Measurements from ENCODE around the gene ST7.

The ST7 gene

GRCh38 chr7:117090791-117091190 is 137.5 kb downstream of the ST7 start:
- Histone ChIP-seq H3K4me3 (ENCODE audit: low read length) (no peak overlapping the region), H3K9ac (ENCODE audit: low read length) (no peak overlapping the region), H3K27ac (ENCODE audit: low read depth, low read length) (no peak overlapping the region), H3K27me3 (ENCODE audit: control insufficient read depth, insufficient read depth, low read length) (no peaks in the 10 kb centered on the region), H3K4me1 (ENCODE audit: control insufficient read depth, insufficient read depth, low read length) (no peaks in the 10 kb centered on the region), H3K36me3 (ENCODE audit: control insufficient read depth, insufficient read depth, low read length) (no peaks in the 10 kb centered on the region)

- no peak overlapping the region for H3K27ac ChIP-seq (ENCODE audit: low read depth, low read length)
- H3K4me1 ChIP-seq (ENCODE audit: control insufficient read depth, insufficient read depth, low read length): no peaks in the 10 kb centered on the region
These were observed 138.4 kb downstream of the ST7 start for GRCh38 chr7:117091721-117092120.

DNA sequence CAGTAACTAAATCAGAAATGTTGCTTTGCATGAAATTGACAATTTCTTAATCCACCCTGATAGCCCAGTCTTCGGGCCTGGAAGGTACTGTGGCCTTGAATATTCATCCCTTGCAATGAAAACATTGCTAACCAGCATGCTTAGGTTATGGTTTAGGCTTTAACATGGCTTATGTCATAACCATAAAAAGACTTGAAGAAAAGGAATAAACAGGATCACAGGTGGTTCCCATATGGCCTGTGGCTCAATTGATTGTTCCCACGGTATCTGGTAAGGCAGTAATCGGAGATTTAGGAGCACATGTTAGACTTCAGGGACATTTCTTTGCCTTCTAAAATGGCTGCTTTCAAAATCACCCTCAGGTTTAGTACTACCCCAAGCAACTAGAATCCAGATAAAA is 139.5 kb downstream of the ST7 start:
- Histone ChIP-seq H3K4me1 (ENCODE audit: control insufficient read depth, insufficient read depth, low read length) (no peaks in the 10 kb centered on the region), H3K27ac (ENCODE audit: low read depth, low read length) (no peak overlapping the region), H3K4me3 (ENCODE audit: low read length) (no peak overlapping the region), H3K36me3 (ENCODE audit: control insufficient read depth, insufficient read depth, low read length) (no peaks in the 10 kb centered on the region), H3K27me3 (ENCODE audit: control insufficient read depth, insufficient read depth, low read length) (no peaks in the 10 kb centered on the region), H3K9ac (ENCODE audit: low read length) (no peak overlapping the region)

More at GRCh38 chr7:117091721-117092120, 138.4 kb downstream of the ST7 start:
- no peak overlapping the region for H3K4me3 ChIP-seq (ENCODE audit: low read length)
- no peaks in the 10 kb centered on the region for H3K36me3 ChIP-seq (ENCODE audit: control insufficient read depth, insufficient read depth, low read length)
- H3K9ac ChIP-seq (ENCODE audit: low read length): no peak overlapping the region
- no peaks in the 10 kb centered on the region for H3K27me3 ChIP-seq (ENCODE audit: control insufficient read depth, insufficient read depth, low read length)

- Histone ChIP-seq H3K27ac (ENCODE audit: low read depth, low read length) (no peak overlapping the region), H3K9ac (ENCODE audit: low read length) (no peak overlapping the region), H3K4me1 (ENCODE audit: control insufficient read depth, insufficient read depth, low read length) (peaks cover 5% of the 10 kb centered on the region), H3K36me3 (ENCODE audit: control insufficient read depth, insufficient read depth, low read length) (no peaks in the 10 kb centered on the region), H3K4me3 (ENCODE audit: low read length) (no peak overlapping the region), H3K27me3 (ENCODE audit: control insufficient read depth, insufficient read depth, low read length) (no peaks in the 10 kb centered on the region)
These were observed 141.2 kb downstream of the ST7 start for GRCh38 chr7:117094457-117094856.

- no peaks in the 10 kb centered on the region for H3K36me3 ChIP-seq (ENCODE audit: control insufficient read depth, insufficient read depth, low read length)
- peaks cover 5% of the 10 kb centered on the region for H3K4me1 ChIP-seq (ENCODE audit: control insufficient read depth, insufficient read depth, low read length)
- no peak overlapping the region for H3K27ac ChIP-seq (ENCODE audit: low read depth, low read length)
- H3K4me3 ChIP-seq (ENCODE audit: low read length): no peak overlapping the region
- H3K27me3 ChIP-seq (ENCODE audit: control insufficient read depth, insufficient read depth, low read length): no peaks in the 10 kb centered on the region
- no peak overlapping the region for H3K9ac ChIP-seq (ENCODE audit: low read length)
These were observed 141.8 kb downstream of the ST7 start for GRCh38 chr7:117095055-117095454.

- Histone ChIP-seq H3K27me3 (ENCODE audit: control insufficient read depth, insufficient read depth, low read length) (no peaks in the 10 kb centered on the region), H3K36me3 (ENCODE audit: control insufficient read depth, insufficient read depth, low read length) (no peaks in the 10 kb centered on the region), H3K4me3 (ENCODE audit: low read length) (no peak overlapping the region), H3K9ac (ENCODE audit: low read length) (no peak overlapping the region), H3K4me1 (ENCODE audit: control insufficient read depth, insufficient read depth, low read length) (peaks cover 5% of the 10 kb centered on the region), H3K27ac (ENCODE audit: low read depth, low read length) (no peak overlapping the region)
These were observed 143.0 kb downstream of the ST7 start for GRCh38 chr7:117096330-117096729.

DNA sequence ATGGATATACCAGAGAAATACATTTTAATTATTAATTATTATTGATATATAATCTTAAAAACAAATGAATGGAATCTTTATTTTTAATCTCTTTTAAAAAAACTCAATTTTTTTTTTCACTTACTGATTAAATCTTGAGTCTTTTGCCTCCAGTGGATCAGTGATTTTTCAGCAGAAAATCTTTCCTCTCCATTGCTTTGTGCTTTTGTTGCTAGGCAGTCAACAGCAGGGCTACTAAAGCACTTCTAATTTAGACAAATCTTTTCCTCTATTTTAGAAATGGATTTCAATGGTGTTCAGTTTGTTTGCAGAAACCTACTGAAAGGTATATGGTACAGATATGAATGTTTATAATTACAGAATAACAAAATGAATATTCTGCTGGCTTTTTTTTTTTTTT is 143.6 kb downstream of the ST7 start:
- no peaks in the 10 kb centered on the region for H3K27me3 ChIP-seq (ENCODE audit: control insufficient read depth, insufficient read depth, low read length)
- H3K4me1 ChIP-seq (ENCODE audit: control insufficient read depth, insufficient read depth, low read length): peaks cover 5% of the 10 kb centered on the region
- H3K9ac ChIP-seq (ENCODE audit: low read length): no peak overlapping the region
- no peaks in the 10 kb centered on the region for H3K36me3 ChIP-seq (ENCODE audit: control insufficient read depth, insufficient read depth, low read length)
- H3K4me3 ChIP-seq (ENCODE audit: low read length): no peak overlapping the region
- H3K27ac ChIP-seq (ENCODE audit: low read depth, low read length): no peak overlapping the region

GRCh38 chr7:117097860-117098259 is 144.6 kb downstream of the ST7 start:
- Histone ChIP-seq H3K9ac (ENCODE audit: low read length) (no peak overlapping the region), H3K36me3 (ENCODE audit: control insufficient read depth, insufficient read depth, low read length) (no peaks in the 10 kb centered on the region), H3K27me3 (ENCODE audit: control insufficient read depth, insufficient read depth, low read length) (no peaks in the 10 kb centered on the region), H3K4me3 (ENCODE audit: low read length) (no peak overlapping the region), H3K27ac (ENCODE audit: low read depth, low read length) (no peak overlapping the region), H3K4me1 (ENCODE audit: control insufficient read depth, insufficient read depth, low read length) (peaks cover 5% of the 10 kb centered on the region)

GRCh38 chr7:117098457-117098856 is 145.2 kb downstream of the ST7 start:
- Histone ChIP-seq H3K27me3 (ENCODE audit: control insufficient read depth, insufficient read depth, low read length) (no peaks in the 10 kb centered on the region), H3K36me3 (ENCODE audit: control insufficient read depth, insufficient read depth, low read length) (no peaks in the 10 kb centered on the region), H3K27ac (ENCODE audit: low read depth, low read length) (no peak overlapping the region), H3K9ac (ENCODE audit: low read length) (no peak overlapping the region), H3K4me1 (ENCODE audit: control insufficient read depth, insufficient read depth, low read length) (peaks cover 5% of the 10 kb centered on the region), H3K4me3 (ENCODE audit: low read length) (no peak overlapping the region)

DNA sequence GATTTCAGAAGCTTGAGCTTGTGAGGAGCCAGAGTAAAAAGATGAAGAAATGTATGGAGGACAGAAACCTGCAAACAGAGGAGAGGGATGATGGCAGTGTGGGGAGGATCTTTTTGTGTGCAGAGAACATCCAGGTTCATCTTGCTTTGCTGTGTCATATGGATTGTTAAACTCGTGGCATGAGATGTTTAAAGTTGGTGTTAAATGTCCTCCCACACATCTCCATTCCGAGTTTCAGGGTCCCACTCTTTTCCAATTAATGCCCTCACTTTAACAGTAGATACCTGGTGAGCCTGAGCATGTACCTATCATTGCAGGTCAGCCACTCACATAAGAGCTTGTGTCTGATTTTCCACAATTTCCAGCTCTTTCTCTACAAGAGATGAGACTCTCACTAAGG is 147.7 kb downstream of the ST7 start:
- peaks cover 5% of the 10 kb centered on the region for H3K4me1 ChIP-seq (ENCODE audit: control insufficient read depth, insufficient read depth, low read length)
- no peaks in the 10 kb centered on the region for H3K27me3 ChIP-seq (ENCODE audit: control insufficient read depth, insufficient read depth, low read length)
- H3K9ac ChIP-seq (ENCODE audit: low read length): no peak overlapping the region
- no peaks in the 10 kb centered on the region for H3K36me3 ChIP-seq (ENCODE audit: control insufficient read depth, insufficient read depth, low read length)
- no peak overlapping the region for H3K27ac ChIP-seq (ENCODE audit: low read depth, low read length)
- no peak overlapping the region for H3K4me3 ChIP-seq (ENCODE audit: low read length)

GRCh38 chr7:117110480-117111315 is 157.4 kb downstream of the ST7 start:
- Histone ChIP-seq H3K27ac (ENCODE audit: low read depth, low read length) (no peak overlapping the region), H3K9ac (ENCODE audit: low read length) (no peak overlapping the region)

DNA sequence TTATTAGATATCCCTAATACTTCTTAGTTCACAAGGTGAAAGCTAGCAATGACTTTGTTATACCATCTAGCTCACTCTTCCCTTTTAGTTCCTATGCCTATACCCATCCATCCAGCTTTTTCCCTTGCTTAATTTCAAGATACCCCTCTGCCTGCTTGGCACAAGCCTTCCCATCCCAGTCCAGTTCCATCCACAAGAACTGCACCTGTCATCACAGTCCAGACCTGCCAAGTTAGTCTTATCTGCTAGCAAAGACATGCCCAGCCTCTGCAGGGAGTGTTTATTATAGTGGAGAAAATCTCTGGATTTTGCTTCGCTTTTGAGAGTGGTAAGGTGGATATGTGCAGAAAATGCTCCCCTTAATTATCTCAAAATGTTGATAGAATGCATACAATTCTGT is 158.2 kb downstream of the ST7 start:
- H3K36me3 ChIP-seq (ENCODE audit: control insufficient read depth, insufficient read depth, low read length): no peaks in the 10 kb centered on the region
- peaks cover 5% of the 10 kb centered on the region for H3K4me1 ChIP-seq (ENCODE audit: control insufficient read depth, insufficient read depth, low read length)
- no peak overlapping the region for H3K9ac ChIP-seq (ENCODE audit: low read length)
- no peak overlapping the region for H3K27ac ChIP-seq (ENCODE audit: low read depth, low read length)
- no peaks in the 10 kb centered on the region for H3K27me3 ChIP-seq (ENCODE audit: control insufficient read depth, insufficient read depth, low read length)
- H3K4me3 ChIP-seq (ENCODE audit: low read length): no peak overlapping the region

More at GRCh38 chr7:117110480-117111315, 157.4 kb downstream of the ST7 start:
- Histone ChIP-seq H3K4me1 (ENCODE audit: control insufficient read depth, insufficient read depth, low read length) (peaks cover 5% of the 10 kb centered on the region), H3K27me3 (ENCODE audit: control insufficient read depth, insufficient read depth, low read length) (no peaks in the 10 kb centered on the region), H3K4me3 (ENCODE audit: low read length) (no peak overlapping the region), H3K36me3 (ENCODE audit: control insufficient read depth, insufficient read depth, low read length) (no peaks in the 10 kb centered on the region)

GRCh38 chr7:117112640-117113039 is 159.3 kb downstream of the ST7 start:
- no peaks in the 10 kb centered on the region for H3K27me3 ChIP-seq (ENCODE audit: control insufficient read depth, insufficient read depth, low read length)
- H3K36me3 ChIP-seq (ENCODE audit: control insufficient read depth, insufficient read depth, low read length): no peaks in the 10 kb centered on the region
- H3K4me3 ChIP-seq (ENCODE audit: low read length): no peak overlapping the region
- H3K9ac ChIP-seq (ENCODE audit: low read length): no peak overlapping the region
- H3K4me1 ChIP-seq (ENCODE audit: control insufficient read depth, insufficient read depth, low read length): peaks cover 5% of the 10 kb centered on the region
- H3K27ac ChIP-seq (ENCODE audit: low read depth, low read length): no peak overlapping the region

Data from rectal smooth muscle tissue (tissue), 1 donor.